DMS79 treated with DMSO at 0.1 percent for 48 hours (cell line): ENCODE measurements around the gene SDCBP2.
A peak's percentile ranks its signal among the peaks of the same experiment; 100 is the strongest.

Experiments used
- DNase-seq: peaks from one replicate; lab custom pipeline; 2025; lab: John Stamatoyannopoulos, UW

The SDCBP2 gene

GRCh38 chr20:1295276-1295930 lies 33.5 kb downstream of the SDCBP2 start:
- DNase-seq: no peak

- DNase-seq: no peak
These were observed 34.4 kb downstream of the SDCBP2 start for GRCh38 chr20:1294497-1294896.

GRCh38 chr20:1293641-1294379 lies 35.1 kb downstream of the SDCBP2 start:
- DNase-seq: peak; percentile 14

GRCh38 chr20:1292620-1293019 lies 36.3 kb downstream of the SDCBP2 start:
- no peak for DNase-seq

GRCh38 chr20:1291191-1291741 lies 37.7 kb downstream of the SDCBP2 start:
- DNase-seq: no peak

- no peak for DNase-seq
These were observed 41.0 kb downstream of the SDCBP2 start for GRCh38 chr20:1287787-1288569.

GRCh38 chr20:1287306-1287705 lies 41.6 kb downstream of the SDCBP2 start:
- DNase-seq: no peak

- DNase-seq: no peak
These were observed 42.5 kb downstream of the SDCBP2 start for GRCh38 chr20:1286267-1287024.

GRCh38 chr20:1283522-1284510 lies 45.1 kb downstream of the SDCBP2 start:
- no peak for DNase-seq

GRCh38 chr20:1282966-1283365 lies 46.0 kb downstream of the SDCBP2 start:
- no peak for DNase-seq

- DNase-seq: no peak
These were observed 47.5 kb downstream of the SDCBP2 start for GRCh38 chr20:1281279-1282057.

GRCh38 chr20:1280195-1281102 lies 48.5 kb downstream of the SDCBP2 start:
- DNase-seq: no peak

GRCh38 chr20:1278993-1279392 lies 49.9 kb downstream of the SDCBP2 start:
- no peak for DNase-seq

GRCh38 chr20:1277529-1278322 lies 51.2 kb downstream of the SDCBP2 start:
- no peak for DNase-seq

- DNase-seq: no peak
These were observed 53.0 kb downstream of the SDCBP2 start for GRCh38 chr20:1275919-1276318.

- peak; percentile 16 for DNase-seq
These were observed 54.2 kb downstream of the SDCBP2 start for GRCh38 chr20:1274485-1275311.

- no peak for DNase-seq
These were observed 55.6 kb downstream of the SDCBP2 start for GRCh38 chr20:1273366-1273765.
